Activated effector memory CD4-positive, alpha-beta T cell treated with Interleukin-2 at 50 U/mL for 16 hours (primary cell): ENCODE measurements around the gene TACC2.

Source experiments
- DNase-seq: peaks from one replicate; pipeline ENCODE4 v3.0.0-alpha.2; 2020

TACC2 gene

GRCh38 chr10:122149561-122150505 is 160.9 kb downstream of the TACC2 start:
- DNase-seq = no peak

- no peak for DNase-seq
Measured at GRCh38 chr10:122151121-122151694, 162.2 kb downstream of the TACC2 start.

GRCh38 chr10:122152544-122152943 is 163.6 kb downstream of the TACC2 start:
- no peak for DNase-seq

GRCh38 chr10:122154031-122154544 is 165.1 kb downstream of the TACC2 start:
- no peak for DNase-seq

GRCh38 chr10:122154545-122155366 is 165.8 kb downstream of the TACC2 start:
- DNase-seq = no peak

- DNase-seq = no peak
Measured at GRCh38 chr10:122157451-122157850, 168.5 kb downstream of the TACC2 start.

- no peak for DNase-seq
Measured at GRCh38 chr10:122158362-122158761, 169.4 kb downstream of the TACC2 start.

GRCh38 chr10:122159141-122159970 is 170.4 kb downstream of the TACC2 start:
- no peak for DNase-seq

GRCh38 chr10:122161795-122162194 is 172.8 kb downstream of the TACC2 start:
- no peak for DNase-seq

GRCh38 chr10:122162671-122163173 is 173.8 kb downstream of the TACC2 start:
- DNase-seq = no peak

GRCh38 chr10:122163174-122164022 is 174.4 kb downstream of the TACC2 start:
- no peak for DNase-seq

- no peak for DNase-seq
Measured at GRCh38 chr10:122164023-122164601, 175.1 kb downstream of the TACC2 start.

GRCh38 chr10:122164815-122165483 is 176.0 kb downstream of the TACC2 start:
- no peak for DNase-seq

GRCh38 chr10:122165484-122166276 is 176.7 kb downstream of the TACC2 start:
- DNase-seq = no peak

GRCh38 chr10:122168101-122168500 is 179.1 kb downstream of the TACC2 start:
- no peak for DNase-seq

GRCh38 chr10:122168598-122169394 is 179.8 kb downstream of the TACC2 start:
- DNase-seq = no peak

- DNase-seq = no peak
Measured at GRCh38 chr10:122170802-122171201, 181.8 kb downstream of the TACC2 start.
